ENCODE results near the gene UTP20. TPM values are rescaled to one million over a fixed set of nuclear protein-coding genes. Genes with fewer than 3 reads are reported as not detected.
A peak's percentile ranks its signal among the peaks of the same experiment; 100 is the strongest.

The UTP20 gene
- total RNA-seq, 3 donors from 2014 or later: 12.5 to 24.4 (median 17.0) TPM

GRCh38 chr12:101298426-101298825 lies 18.5 kb downstream of the UTP20 start:
- intact Hi-C loops (cut with DNase I; ENCODE audit: low total_unique reads): no loop called here
- no peak for DNase-seq (ENCODE audit: low spot score in 2 of 2)
- TF ChIP-seq POLR2AphosphoS5 (IDR thresholded peaks at IDR 0.05) (no peak), POLR2A (IDR thresholded peaks at IDR 0.05) (no peak)
- TF ChIP-seq, protein P1, sequence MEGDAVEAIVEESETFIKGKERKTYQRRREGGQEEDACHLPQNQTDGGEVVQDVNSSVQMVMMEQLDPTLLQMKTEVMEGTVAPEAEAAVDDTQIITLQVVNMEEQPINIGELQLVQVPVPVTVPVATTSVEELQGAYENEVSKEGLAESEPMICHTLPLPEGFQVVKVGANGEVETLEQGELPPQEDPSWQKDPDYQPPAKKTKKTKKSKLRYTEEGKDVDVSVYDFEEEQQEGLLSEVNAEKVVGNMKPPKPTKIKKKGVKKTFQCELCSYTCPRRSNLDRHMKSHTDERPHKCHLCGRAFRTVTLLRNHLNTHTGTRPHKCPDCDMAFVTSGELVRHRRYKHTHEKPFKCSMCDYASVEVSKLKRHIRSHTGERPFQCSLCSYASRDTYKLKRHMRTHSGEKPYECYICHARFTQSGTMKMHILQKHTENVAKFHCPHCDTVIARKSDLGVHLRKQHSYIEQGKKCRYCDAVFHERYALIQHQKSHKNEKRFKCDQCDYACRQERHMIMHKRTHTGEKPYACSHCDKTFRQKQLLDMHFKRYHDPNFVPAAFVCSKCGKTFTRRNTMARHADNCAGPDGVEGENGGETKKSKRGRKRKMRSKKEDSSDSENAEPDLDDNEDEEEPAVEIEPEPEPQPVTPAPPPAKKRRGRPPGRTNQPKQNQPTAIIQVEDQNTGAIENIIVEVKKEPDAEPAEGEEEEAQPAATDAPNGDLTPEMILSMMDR (IDR thresholded peaks at IDR 0.05): no peak

GRCh38 chr12:101299346-101299745 lies 19.4 kb downstream of the UTP20 start:
- Histone ChIP-seq H3K36me3 (no peaks in the 10 kb centered on the region), H3K4me1 (no peaks in the 10 kb centered on the region), H3K9me3 (no peaks in the 10 kb centered on the region), H3K27ac (peak overlapping the region; percentile 23 to 85), H3K4me3 (peak overlapping the region in 2 of 3 donors; percentile 14 to 35), H3K27me3 (no peaks in the 10 kb centered on the region)
- TF ChIP-seq, protein P1 (IDR thresholded peaks at IDR 0.05): no peak
- no peak for TF ChIP-seq POLR2A (IDR thresholded peaks at IDR 0.05)
- intact Hi-C loops (cut with DNase I; ENCODE audit: low total_unique reads): no loop called here
- no peak for DNase-seq (ENCODE audit: low spot score in 2 of 2)

More at GRCh38 chr12:101298426-101298825, 18.5 kb downstream of the UTP20 start:
- peaks cover 2% of the 10 kb centered on the region for H3K36me3 ChIP-seq
- peak overlapping the region; percentile 19 to 85 for H3K27ac ChIP-seq
- H3K4me3 ChIP-seq: peak overlapping the region in 2 of 3 donors; percentile 19 to 35
- no peaks in the 10 kb centered on the region for H3K9me3 ChIP-seq
- no peaks in the 10 kb centered on the region for H3K4me1 ChIP-seq
- H3K27me3 ChIP-seq: no peaks in the 10 kb centered on the region

GRCh38 chr12:101299931-101300330 lies 20.0 kb downstream of the UTP20 start:
- Histone ChIP-seq H3K4me3 (peak overlapping the region in 2 of 3 donors; percentile 14 to 35), H3K4me1 (no peaks in the 10 kb centered on the region), H3K27me3 (no peaks in the 10 kb centered on the region), H3K36me3 (no peaks in the 10 kb centered on the region), H3K27ac (peak overlapping the region; percentile 23 to 85), H3K9me3 (no peaks in the 10 kb centered on the region)
- no peak for DNase-seq (ENCODE audit: low spot score in 2 of 2)
- TF ChIP-seq, protein P1 (IDR thresholded peaks at IDR 0.05): no peak
- TF ChIP-seq POLR2A (IDR thresholded peaks at IDR 0.05) (no peak), POLR2AphosphoS5 (IDR thresholded peaks at IDR 0.05) (no peak)
- intact Hi-C loops (cut with DNase I; ENCODE audit: low total_unique reads): no loop called here

GRCh38 chr12:101302741-101303140 lies 22.8 kb downstream of the UTP20 start:
- H3K4me1 ChIP-seq: no peaks in the 10 kb centered on the region
- no peak for DNase-seq (ENCODE audit: low spot score in 2 of 2)
- no peaks in the 10 kb centered on the region for H3K27me3 ChIP-seq
- H3K4me3 ChIP-seq: no peak overlapping the region
- no peaks in the 10 kb centered on the region for H3K9me3 ChIP-seq
- intact Hi-C loops (cut with DNase I; ENCODE audit: low total_unique reads): no loop called here
- peak overlapping the region in 1 of 2 donors; percentile 85 for H3K27ac ChIP-seq
- H3K36me3 ChIP-seq: no peaks in the 10 kb centered on the region
- no peak for TF ChIP-seq POLR2AphosphoS5 (IDR thresholded peaks at IDR 0.05)
- TF ChIP-seq, protein P1 (IDR thresholded peaks at IDR 0.05): no peak
- TF ChIP-seq POLR2A (IDR thresholded peaks at IDR 0.05): no peak

DNA sequence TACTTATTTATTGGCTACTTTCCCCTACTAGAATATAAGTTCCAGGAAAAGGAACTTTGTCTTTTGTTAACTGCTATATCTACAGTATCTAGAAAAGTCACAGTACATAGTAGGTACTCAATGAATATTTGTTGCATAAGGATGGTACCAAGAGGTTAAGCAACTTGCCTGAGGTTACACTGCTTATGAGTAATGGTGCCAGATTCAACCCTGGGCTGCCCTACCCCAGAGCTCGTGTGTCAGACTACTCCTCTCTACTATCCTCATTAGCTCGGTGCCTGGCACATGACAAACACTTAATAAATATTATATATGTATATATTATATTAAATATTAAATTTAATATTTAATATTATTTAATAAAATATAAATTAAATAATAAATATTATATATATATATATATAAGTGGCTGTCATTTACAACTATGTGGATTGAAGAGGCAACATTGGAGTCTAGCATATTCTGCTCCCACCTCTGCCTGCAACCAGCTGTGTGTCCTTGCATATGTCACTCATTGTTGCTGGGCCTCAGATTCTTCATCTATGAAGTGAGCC lies 25.4 kb downstream of the UTP20 start:
- Histone ChIP-seq H3K36me3 (no peaks in the 10 kb centered on the region), H3K4me1 (no peaks in the 10 kb centered on the region), H3K9me3 (no peaks in the 10 kb centered on the region), H3K27ac (no peak overlapping the region), H3K27me3 (no peaks in the 10 kb centered on the region), H3K4me3 (no peak overlapping the region)
- intact Hi-C loops (cut with DNase I; ENCODE audit: low total_unique reads): no loop called here
- no peak for DNase-seq (ENCODE audit: low spot score in 2 of 2)
- TF ChIP-seq POLR2A (IDR thresholded peaks at IDR 0.05) (no peak), POLR2AphosphoS5 (IDR thresholded peaks at IDR 0.05) (no peak)
- TF ChIP-seq, protein P1 (IDR thresholded peaks at IDR 0.05): no peak
